ENCODE data around the gene SHB. TPM values are rescaled to one million over a fixed set of nuclear protein-coding genes. Genes with fewer than 3 reads are reported as not detected.

Gene SHB
- total RNA-seq, 1 experiment from 2014 or later: 23.8 TPM

DNA sequence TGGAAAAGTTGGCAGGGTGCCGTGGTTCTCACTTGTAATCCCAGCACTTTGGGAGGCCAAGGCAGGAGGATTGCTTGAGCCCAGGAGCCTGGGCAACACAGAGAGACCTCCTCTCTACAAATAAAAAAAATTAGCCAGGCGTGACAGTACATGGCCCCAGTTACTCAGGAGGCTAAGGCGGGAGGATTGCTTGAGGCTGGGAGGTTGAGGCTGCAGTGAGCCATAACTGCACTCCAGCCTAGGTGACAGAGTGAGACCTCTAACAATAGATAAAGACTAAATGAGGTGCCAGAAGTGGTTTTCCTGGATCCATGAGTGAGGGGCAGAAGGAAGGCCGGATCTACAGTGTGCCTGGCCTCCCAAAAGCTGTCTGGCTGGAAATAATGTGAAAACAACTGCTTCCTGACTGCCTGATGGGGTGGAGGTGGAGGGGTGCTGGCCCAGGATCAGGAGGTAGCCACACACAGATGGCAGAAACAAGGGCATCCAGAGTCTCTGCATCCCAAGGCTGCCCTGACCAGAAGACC, 4.1 kb downstream of the SHB start:
- no peaks in the 10 kb centered on the region for H3K9me3 ChIP-seq (ENCODE audit: insufficient read depth, low read depth)
- H3F3A ChIP-seq (ENCODE audit: insufficient read depth, low read depth): peaks cover 7% of the 10 kb centered on the region
- H3K27me3 ChIP-seq (ENCODE audit: insufficient read depth, low read depth): no peaks in the 10 kb centered on the region
- peaks cover 43% of the 10 kb centered on the region for H3K4me1 ChIP-seq (replicated peaks; ENCODE audit: insufficient read depth)
- peaks cover 88% of the 10 kb centered on the region for H3K79me2 ChIP-seq (ENCODE audit: low read depth)
- no peak overlapping the region for H3K27ac ChIP-seq
- H3K9me2 ChIP-seq (ENCODE audit: insufficient read depth): no peaks in the 10 kb centered on the region
- TF ChIP-seq EZH2 (IDR thresholded peaks at IDR 0.05; ENCODE audit: low read depth): no peak
- TF ChIP-seq, protein P1, sequence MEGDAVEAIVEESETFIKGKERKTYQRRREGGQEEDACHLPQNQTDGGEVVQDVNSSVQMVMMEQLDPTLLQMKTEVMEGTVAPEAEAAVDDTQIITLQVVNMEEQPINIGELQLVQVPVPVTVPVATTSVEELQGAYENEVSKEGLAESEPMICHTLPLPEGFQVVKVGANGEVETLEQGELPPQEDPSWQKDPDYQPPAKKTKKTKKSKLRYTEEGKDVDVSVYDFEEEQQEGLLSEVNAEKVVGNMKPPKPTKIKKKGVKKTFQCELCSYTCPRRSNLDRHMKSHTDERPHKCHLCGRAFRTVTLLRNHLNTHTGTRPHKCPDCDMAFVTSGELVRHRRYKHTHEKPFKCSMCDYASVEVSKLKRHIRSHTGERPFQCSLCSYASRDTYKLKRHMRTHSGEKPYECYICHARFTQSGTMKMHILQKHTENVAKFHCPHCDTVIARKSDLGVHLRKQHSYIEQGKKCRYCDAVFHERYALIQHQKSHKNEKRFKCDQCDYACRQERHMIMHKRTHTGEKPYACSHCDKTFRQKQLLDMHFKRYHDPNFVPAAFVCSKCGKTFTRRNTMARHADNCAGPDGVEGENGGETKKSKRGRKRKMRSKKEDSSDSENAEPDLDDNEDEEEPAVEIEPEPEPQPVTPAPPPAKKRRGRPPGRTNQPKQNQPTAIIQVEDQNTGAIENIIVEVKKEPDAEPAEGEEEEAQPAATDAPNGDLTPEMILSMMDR (conservative IDR thresholded peaks at IDR 0.05): no peak
- H3K4me3 ChIP-seq: peak overlapping the region; percentile 90
- H4K20me1 ChIP-seq (ENCODE audit: insufficient read depth): peaks cover 56% of the 10 kb centered on the region
- no peak for DNase-seq
- H3K4me2 ChIP-seq: peak overlapping the region; percentile 99
- CTCF ChIA-PET: no interaction called here
- BruUV-seq (replicated peaks): no TSS peak
- no peak overlapping the region for H2AFZ ChIP-seq
- intact Hi-C loops (cut with micrococcal nuclease; ENCODE audit: unreplicated experiment): loop anchor here (2.0 to 5.0 kb wide), 4 partner anchors 16 to 297 kb away; no protein-coding TSS in a partner anchor
- POLR2A ChIA-PET (ENCODE audit: unreplicated experiment): no interaction called here
- peaks cover 18% of the 10 kb centered on the region for H3K36me3 ChIP-seq (ENCODE audit: low read depth)

DNA sequence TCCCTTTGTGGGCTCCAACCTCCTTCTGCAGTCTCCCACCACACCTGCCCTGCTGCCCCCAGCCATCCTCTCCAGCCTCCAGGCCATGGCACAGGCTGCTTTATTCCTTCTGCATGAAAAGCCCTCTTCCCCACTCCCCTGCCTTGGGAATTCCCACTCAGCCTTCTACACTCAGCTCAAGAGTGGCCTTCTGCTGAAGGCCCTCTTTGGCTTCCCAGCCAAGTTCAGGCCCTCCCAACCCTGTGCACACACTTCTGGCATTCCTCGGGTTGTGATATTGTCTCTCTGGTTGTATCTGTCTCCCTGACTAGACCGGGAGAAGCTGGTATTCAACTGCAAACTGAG, 5.7 kb downstream of the SHB start:
- CTCF ChIA-PET: no interaction called here
- peaks cover 60% of the 10 kb centered on the region for H4K20me1 ChIP-seq (ENCODE audit: insufficient read depth)
- H3F3A ChIP-seq (ENCODE audit: insufficient read depth, low read depth): peaks cover 7% of the 10 kb centered on the region
- H3K4me2 ChIP-seq: peak overlapping the region; percentile 99
- POLR2A ChIA-PET (ENCODE audit: unreplicated experiment): interaction anchor here (1.0 kb wide), 1 partner anchor 47 kb away, joined by 5 read pairs; no protein-coding TSS in a partner anchor
- H3K9me2 ChIP-seq (ENCODE audit: insufficient read depth): no peaks in the 10 kb centered on the region
- peaks cover 43% of the 10 kb centered on the region for H3K4me1 ChIP-seq (replicated peaks; ENCODE audit: insufficient read depth)
- peak overlapping the region; percentile 90 for H3K4me3 ChIP-seq
- BruUV-seq (replicated peaks): no TSS peak
- intact Hi-C loops (cut with micrococcal nuclease; ENCODE audit: unreplicated experiment): no loop called here
- no peak for DNase-seq
- TF ChIP-seq, protein P1 (conservative IDR thresholded peaks at IDR 0.05): no peak
- TF ChIP-seq EZH2 (IDR thresholded peaks at IDR 0.05; ENCODE audit: low read depth): no peak
- H3K79me2 ChIP-seq (ENCODE audit: low read depth): peaks cover 99% of the 10 kb centered on the region
- no peaks in the 10 kb centered on the region for H3K27me3 ChIP-seq (ENCODE audit: insufficient read depth, low read depth)
- no peak overlapping the region for H2AFZ ChIP-seq
- H3K36me3 ChIP-seq (ENCODE audit: low read depth): peaks cover 18% of the 10 kb centered on the region
- H3K27ac ChIP-seq: 0 out of 2 replicates have a peak overlapping the region, but pooled peaks have one; percentile 26
- H3K9me3 ChIP-seq (ENCODE audit: insufficient read depth, low read depth): no peaks in the 10 kb centered on the region

DNA sequence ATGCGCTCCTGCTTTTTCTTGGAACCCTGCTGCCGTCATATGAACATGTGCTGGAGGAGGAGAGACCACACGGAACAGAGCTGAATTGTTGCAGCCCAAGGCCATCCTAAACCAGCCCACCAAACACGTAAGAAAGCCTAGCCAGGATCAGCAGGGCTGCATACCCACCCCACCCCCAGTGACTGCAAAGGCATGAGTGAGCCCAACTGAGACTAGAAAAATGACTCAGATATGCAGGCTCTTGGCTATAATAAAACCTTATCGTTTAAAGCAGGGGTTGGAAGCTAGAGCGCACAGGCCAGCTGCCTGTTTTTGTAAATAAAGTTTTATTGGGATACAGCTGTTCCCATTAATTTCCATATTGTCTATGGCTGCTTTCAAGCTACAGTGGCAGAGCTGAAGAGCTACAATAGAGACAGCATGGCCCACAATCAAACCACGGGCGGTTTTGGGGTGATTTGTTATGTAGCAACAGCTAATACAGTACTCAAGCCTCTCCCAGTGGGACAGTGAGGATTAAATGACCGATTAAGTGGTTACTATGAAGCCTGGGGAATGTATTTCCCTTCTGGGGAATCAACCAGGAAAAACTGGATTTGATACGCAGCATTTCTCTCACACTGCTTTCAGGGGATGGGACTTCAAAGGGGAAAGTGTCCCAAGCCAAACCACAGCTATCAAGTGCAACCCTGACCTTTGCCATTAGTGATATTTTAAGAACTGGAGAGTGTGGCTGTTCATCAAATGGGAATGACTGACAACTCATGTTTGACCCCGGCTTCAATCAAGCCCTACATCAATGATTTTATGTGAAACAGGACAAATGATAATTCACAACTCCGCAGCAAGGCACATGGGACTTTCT, 6.3 kb downstream of the SHB start:
- H3K4me1 ChIP-seq (replicated peaks; ENCODE audit: insufficient read depth): peaks cover 43% of the 10 kb centered on the region
- no peaks in the 10 kb centered on the region for H3K9me2 ChIP-seq (ENCODE audit: insufficient read depth)
- H3K79me2 ChIP-seq (ENCODE audit: low read depth): peaks cover 99% of the 10 kb centered on the region
- intact Hi-C loops (cut with micrococcal nuclease; ENCODE audit: unreplicated experiment): no loop called here
- no TSS peak for BruUV-seq (replicated peaks)
- H3K4me2 ChIP-seq: peak overlapping the region; percentile 99
- peak overlapping the region; percentile 90 for H3K4me3 ChIP-seq
- H4K20me1 ChIP-seq (ENCODE audit: insufficient read depth): peaks cover 66% of the 10 kb centered on the region
- no peaks in the 10 kb centered on the region for H3K9me3 ChIP-seq (ENCODE audit: insufficient read depth, low read depth)
- no peak overlapping the region for H2AFZ ChIP-seq
- DNase-seq: no peak
- no peaks in the 10 kb centered on the region for H3K27me3 ChIP-seq (ENCODE audit: insufficient read depth, low read depth)
- H3K27ac ChIP-seq: 0 out of 2 replicates have a peak overlapping the region, but pooled peaks have one; percentile 26
- CTCF ChIA-PET: no interaction called here
- TF ChIP-seq, protein P1 (conservative IDR thresholded peaks at IDR 0.05): no peak
- no peak for TF ChIP-seq EZH2 (IDR thresholded peaks at IDR 0.05; ENCODE audit: low read depth)
- peaks cover 18% of the 10 kb centered on the region for H3K36me3 ChIP-seq (ENCODE audit: low read depth)
- POLR2A ChIA-PET (ENCODE audit: unreplicated experiment): no interaction called here
- peaks cover 7% of the 10 kb centered on the region for H3F3A ChIP-seq (ENCODE audit: insufficient read depth, low read depth)
